Measurements from ENCODE around the gene OVAAL.
A peak's percentile ranks its signal among the peaks of the same experiment; 100 is the strongest.

OVAAL gene

GRCh38 chr1:180551997-180552396 lies 6.8 kb upstream of the OVAAL start:
- TF ChIP-seq REST (IDR thresholded peaks at IDR 0.05; ENCODE audit: low read depth) = no peak
- TF ChIP-seq USF1 (IDR thresholded peaks at IDR 0.05) = no peak
- no peak for TF ChIP-seq TCF12 (IDR thresholded peaks at IDR 0.05; ENCODE audit: low read depth)
- no peak for TF ChIP-seq YY1 (IDR thresholded peaks at IDR 0.05; ENCODE audit: low read depth)
- TF ChIP-seq CEBPB (IDR thresholded peaks at IDR 0.05) = no peak
- no peak for TF ChIP-seq ZBTB7A (IDR thresholded peaks at IDR 0.05; ENCODE audit: low read depth)
- no peak for TF ChIP-seq CREB1 (IDR thresholded peaks at IDR 0.05; ENCODE audit: low read depth)
- TF ChIP-seq NFIC (IDR thresholded peaks at IDR 0.05) = no peak
- no peak for TF ChIP-seq TEAD4 (IDR thresholded peaks at IDR 0.05)
- TF ChIP-seq FOXM1 (IDR thresholded peaks at IDR 0.05; ENCODE audit: borderline replicate concordance, low read depth) = no peak

DNA sequence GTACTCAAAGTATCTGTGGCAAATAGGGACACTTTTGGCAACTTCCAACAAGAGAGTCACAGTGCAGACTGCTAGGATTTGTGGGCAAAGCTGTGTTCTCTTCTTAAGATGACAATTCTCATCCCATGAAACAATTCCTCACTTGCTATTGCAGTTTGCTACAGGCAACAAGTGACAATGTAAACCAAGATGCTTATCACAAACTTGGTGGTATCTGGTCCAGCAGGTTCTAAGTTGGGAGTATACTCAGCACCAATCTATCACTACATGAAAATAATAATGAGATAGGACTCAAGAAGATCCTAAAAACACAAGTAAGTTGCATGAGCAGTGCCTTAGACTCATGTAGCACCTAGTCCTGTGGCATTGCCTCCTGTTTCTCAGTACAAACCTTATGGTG lies 3.4 kb upstream of the OVAAL start:
- TF ChIP-seq, protein P1, sequence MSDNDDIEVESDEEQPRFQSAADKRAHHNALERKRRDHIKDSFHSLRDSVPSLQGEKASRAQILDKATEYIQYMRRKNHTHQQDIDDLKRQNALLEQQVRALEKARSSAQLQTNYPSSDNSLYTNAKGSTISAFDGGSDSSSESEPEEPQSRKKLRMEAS (IDR thresholded peaks at IDR 0.05) = no peak
- TF ChIP-seq RAD21 (IDR thresholded peaks at IDR 0.05; ENCODE audit: low read depth) (no peak), CEBPB (IDR thresholded peaks at IDR 0.05) (no peak), YY1 (IDR thresholded peaks at IDR 0.05; ENCODE audit: low read depth) (no peak), NFIC (IDR thresholded peaks at IDR 0.05) (no peak), CREB1 (IDR thresholded peaks at IDR 0.05; ENCODE audit: low read depth) (no peak), USF1 (IDR thresholded peaks at IDR 0.05) (no peak), TCF12 (IDR thresholded peaks at IDR 0.05; ENCODE audit: low read depth) (no peak), ZBTB7A (IDR thresholded peaks at IDR 0.05; ENCODE audit: low read depth) (no peak), EP300 (IDR thresholded peaks at IDR 0.05; ENCODE audit: borderline replicate concordance) (no peak), TEAD4 (IDR thresholded peaks at IDR 0.05) (no peak)

DNA sequence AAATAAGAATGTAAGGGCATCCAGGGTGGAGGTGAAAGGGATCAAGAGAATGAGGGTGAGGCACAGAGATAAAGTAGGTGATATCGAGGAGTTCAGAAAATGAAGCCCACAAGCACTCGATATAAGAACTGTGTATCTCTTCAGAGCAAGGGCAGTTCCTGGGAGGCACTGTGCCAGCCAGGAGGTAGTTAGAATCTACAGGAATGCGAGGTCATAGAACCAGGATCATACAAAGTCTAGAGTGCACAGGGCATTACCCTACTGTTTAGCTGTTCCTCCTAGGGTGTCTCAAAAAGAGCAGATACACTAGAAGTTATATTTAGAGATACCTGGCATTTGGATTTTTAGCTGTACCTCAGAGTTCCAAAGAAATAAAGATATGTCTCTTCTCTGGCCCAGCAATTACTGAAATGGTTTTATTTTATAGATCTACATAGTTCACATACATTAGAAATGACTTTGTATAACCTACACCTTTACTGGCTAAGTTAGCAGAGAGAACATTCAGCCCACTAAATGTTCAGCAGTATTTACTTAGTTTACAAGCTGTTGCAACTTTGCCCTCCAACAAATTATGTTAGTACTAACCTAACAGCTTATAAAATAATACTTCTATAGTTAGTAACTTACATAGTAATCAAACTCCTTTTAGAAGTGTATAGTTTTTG lies 1.6 kb downstream of the OVAAL start:
- no peak for TF ChIP-seq TEAD4 (IDR thresholded peaks at IDR 0.05)
- TF ChIP-seq ZBTB7A (IDR thresholded peaks at IDR 0.05; ENCODE audit: low read depth) = no peak
- no peak for TF ChIP-seq CREB1 (IDR thresholded peaks at IDR 0.05; ENCODE audit: low read depth)
- no peak for TF ChIP-seq CEBPB (IDR thresholded peaks at IDR 0.05)
- no peak for TF ChIP-seq EP300 (IDR thresholded peaks at IDR 0.05; ENCODE audit: borderline replicate concordance)

DNA sequence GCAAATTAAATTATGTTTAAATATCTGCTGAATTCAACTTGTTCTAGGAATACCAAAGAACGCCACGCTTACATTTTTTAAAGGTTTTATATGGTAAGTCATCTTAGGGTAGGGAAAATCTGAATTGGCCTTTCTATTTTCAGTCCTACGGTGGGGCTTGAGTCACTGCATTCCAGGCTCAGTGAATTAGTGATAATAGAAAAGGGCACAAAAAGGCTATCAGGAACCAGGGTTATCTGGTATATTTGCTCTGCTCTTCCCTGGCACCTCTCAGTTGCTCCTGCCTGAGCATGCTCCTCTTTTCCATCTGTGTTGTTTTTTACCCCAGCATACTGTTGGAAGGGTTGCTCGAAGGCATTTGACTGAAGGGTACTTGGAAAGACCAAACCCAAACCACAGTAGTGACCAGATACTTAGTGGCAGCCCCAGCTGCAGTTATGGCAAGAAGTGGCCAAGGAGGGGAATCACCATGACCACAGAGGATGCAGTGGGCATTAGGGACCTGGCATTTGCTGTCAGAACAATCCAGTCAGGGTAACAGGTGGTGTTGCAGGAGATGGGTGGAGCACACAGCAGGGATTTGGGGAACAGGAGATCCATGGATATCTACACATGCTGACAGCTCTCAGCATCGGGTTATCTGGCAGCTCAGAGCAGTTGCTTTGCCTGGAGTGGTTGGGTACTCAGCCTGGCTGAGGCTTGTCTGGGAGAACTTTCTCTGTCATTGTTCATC lies 2.3 kb downstream of the OVAAL start:
- TF ChIP-seq TEAD4 (IDR thresholded peaks at IDR 0.05) (peak; percentile 45; the same call in 1 of the 2 replicates), TAF1 (IDR thresholded peaks at IDR 0.05; ENCODE audit: low read depth) (no peak)

GRCh38 chr1:180562640-180563025 lies 3.9 kb downstream of the OVAAL start:
- TF ChIP-seq TAF1 (IDR thresholded peaks at IDR 0.05; ENCODE audit: low read depth) (no peak), FOXM1 (IDR thresholded peaks at IDR 0.05; ENCODE audit: borderline replicate concordance, low read depth) (no peak), YY1 (IDR thresholded peaks at IDR 0.05; ENCODE audit: low read depth) (no peak), TCF12 (IDR thresholded peaks at IDR 0.05; ENCODE audit: low read depth) (no peak), TEAD4 (IDR thresholded peaks at IDR 0.05) (no peak), CEBPB (IDR thresholded peaks at IDR 0.05) (no peak), RAD21 (IDR thresholded peaks at IDR 0.05; ENCODE audit: low read depth) (no peak)

DNA sequence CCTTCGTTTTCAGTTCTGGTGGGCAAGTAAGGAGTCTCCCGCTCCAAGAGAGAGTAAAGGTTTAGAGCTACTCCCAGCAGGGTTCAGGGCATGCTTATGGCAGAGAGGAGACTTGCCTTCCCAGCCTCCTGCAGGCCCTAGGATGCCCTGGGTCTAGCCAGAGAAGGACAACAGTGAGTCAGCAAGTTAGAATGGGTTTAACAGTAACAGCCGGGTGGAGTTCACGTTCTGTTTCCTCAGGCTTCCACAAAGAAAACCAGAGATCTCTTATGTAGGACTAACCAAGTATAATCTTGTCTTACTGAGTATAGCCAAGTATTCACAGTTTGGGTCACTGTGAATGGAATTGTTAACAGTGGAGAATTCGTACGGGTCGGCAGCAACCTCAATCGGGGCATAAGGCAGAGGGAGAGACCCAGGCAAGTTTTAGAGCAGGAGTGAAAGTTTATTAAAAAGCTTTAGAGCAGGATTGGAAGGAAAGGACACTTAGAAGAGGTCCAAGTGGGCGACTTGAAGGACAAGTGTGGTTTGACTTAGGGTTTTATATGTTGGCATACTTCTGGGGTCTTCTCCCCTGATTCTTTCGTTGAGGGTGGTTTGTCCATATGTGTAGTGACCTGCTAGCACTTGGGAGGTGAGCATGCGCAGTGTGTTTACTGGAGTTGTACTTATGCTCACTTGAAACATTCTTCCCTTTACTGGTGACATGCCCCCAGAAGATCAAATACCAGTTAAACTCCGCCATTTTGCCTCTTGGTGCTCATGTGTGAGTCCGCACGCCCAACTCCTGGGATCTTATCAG lies 4.5 kb downstream of the OVAAL start:
- TF ChIP-seq TEAD4 (IDR thresholded peaks at IDR 0.05) = no peak
- no peak for TF ChIP-seq CEBPB (IDR thresholded peaks at IDR 0.05)
- no peak for TF ChIP-seq CREB1 (IDR thresholded peaks at IDR 0.05; ENCODE audit: low read depth)
- TF ChIP-seq REST (IDR thresholded peaks at IDR 0.05; ENCODE audit: low read depth) = no peak
- no peak for TF ChIP-seq TAF1 (IDR thresholded peaks at IDR 0.05; ENCODE audit: low read depth)
- no peak for TF ChIP-seq RAD21 (IDR thresholded peaks at IDR 0.05; ENCODE audit: low read depth)
- TF ChIP-seq, protein P1 (IDR thresholded peaks at IDR 0.05) = no peak
- TF ChIP-seq EGR1 (IDR thresholded peaks at IDR 0.05) = no peak
- no peak for TF ChIP-seq EP300 (IDR thresholded peaks at IDR 0.05; ENCODE audit: borderline replicate concordance)
- no peak for TF ChIP-seq TCF12 (IDR thresholded peaks at IDR 0.05; ENCODE audit: low read depth)
- no peak for TF ChIP-seq YY1 (IDR thresholded peaks at IDR 0.05; ENCODE audit: low read depth)
- TF ChIP-seq USF1 (IDR thresholded peaks at IDR 0.05) = no peak
- no peak for TF ChIP-seq ZBTB7A (IDR thresholded peaks at IDR 0.05; ENCODE audit: low read depth)
- no peak for TF ChIP-seq FOXM1 (IDR thresholded peaks at IDR 0.05; ENCODE audit: borderline replicate concordance, low read depth)
- TF ChIP-seq NFIC (IDR thresholded peaks at IDR 0.05) = no peak

All from Ishikawa (cell line).